NCI-H69 (cell line): ENCODE measurements around the gene NHS.
A peak's percentile ranks its signal among the peaks of the same experiment; 100 is the strongest.
"Not testable (repeated sequence)": the region's sequence is repeated elsewhere in the genome, so short reads cannot be mapped to it uniquely, and the experiment has no call there.

Experiments
- DNase-seq: peaks from one replicate; lab custom pipeline; 2025; lab: John Stamatoyannopoulos, UW

NHS gene

GRCh38 chrX:17496407-17496806, 121.4 kb downstream of the NHS start:
- no peak for DNase-seq

DNA sequence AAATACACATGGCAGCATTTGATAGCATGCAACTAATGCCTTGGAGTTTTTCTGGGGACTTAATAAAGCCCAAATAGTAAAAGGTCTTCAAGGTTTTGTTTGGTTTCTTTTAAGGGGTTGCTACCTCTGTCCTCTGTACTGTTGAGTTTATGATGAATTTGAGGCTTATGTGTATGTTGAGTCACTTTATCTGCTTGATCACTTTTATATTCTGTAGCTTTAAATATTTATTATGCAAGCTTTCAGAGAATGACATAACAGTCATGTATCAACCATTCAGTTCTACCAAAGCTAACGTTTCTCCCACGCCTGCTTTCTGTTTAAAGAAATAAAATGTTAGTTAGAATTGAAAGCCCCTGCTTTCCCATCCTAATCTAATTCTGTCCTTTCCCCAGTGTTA, 122.2 kb downstream of the NHS start:
- DNase-seq = no peak

DNA sequence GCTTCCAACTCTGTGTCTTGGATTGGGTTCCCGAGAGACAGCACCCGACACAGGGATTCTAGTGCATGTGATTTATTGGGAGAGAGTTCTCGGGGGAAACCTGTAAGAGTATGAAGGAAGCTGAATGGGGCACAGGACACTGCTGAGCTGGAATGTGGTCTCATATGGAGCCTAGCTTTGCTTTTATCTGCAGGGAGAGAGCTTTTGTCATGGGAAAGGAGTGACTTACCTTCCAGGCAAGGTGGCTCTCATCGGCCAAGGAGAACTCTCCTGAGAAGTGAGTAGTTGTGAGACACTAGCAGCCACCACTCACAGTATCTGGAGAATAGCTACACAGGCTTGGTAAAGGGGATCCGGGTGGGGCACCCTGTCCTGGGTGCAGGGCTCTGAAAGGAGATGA, 124.5 kb downstream of the NHS start:
- DNase-seq = no peak

DNA sequence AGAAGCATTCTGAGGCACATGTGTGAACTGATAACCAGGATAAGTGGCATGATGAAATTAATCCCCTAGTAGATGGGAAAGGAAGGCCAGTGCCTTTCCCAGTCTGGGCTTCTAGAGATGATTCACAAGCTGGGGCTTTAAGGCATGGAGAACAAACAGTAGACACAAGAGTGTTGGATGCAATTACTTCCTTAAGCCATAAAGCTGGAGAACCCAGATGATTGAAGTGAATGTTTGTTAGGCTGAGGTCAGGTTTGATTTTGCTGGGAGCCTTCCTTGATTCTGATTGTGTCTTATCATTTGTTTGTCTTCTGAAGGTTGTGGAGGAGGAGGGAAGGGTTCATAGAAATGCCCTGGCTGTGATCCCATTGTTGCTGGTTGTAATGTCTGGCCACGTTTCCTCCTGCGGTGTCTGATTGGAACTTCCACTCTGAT, 125.2 kb downstream of the NHS start:
- DNase-seq = peak; percentile 18

DNA sequence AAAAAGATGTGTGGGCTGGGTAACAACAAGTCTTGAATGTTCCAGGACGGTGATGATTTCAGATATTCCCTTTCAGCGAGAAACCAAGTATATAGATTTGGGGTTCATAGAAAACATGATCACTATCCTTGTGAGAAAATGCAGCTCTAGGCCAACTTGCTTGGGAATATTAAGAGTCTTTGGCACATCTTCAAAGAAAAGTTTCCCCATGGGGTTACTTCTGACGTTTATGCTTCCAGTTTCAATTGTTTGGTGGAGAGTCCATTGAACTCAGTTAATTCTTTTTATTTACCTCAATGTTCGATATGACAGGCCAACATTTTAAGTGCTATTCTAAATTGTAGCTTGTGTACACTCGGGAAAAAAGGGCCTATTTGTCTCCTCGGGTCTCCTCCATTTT, 126.7 kb downstream of the NHS start:
- DNase-seq = no peak

GRCh38 chrX:17506352-17506751, 131.4 kb downstream of the NHS start:
- DNase-seq = not testable (repeated sequence)

DNA sequence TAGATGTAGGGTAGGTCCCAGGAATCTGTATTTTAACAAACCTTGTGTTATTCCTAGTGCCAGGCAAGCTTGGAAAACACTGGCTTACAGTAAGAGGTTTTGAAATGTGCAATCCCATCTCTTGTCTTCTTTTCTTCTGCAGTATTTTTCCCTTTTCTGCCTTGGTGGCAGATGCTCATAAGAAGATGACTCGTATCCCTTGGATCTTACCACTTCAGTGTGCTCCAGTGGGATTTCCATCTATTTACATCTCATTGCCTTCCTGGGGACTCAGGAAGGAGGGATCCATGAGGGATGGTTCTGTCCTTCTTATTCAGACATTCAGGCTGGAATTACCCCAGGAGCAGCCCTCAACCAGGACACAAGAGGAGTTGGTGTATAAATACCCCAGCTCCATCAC, 136.6 kb downstream of the NHS start:
- no peak for DNase-seq

DNA sequence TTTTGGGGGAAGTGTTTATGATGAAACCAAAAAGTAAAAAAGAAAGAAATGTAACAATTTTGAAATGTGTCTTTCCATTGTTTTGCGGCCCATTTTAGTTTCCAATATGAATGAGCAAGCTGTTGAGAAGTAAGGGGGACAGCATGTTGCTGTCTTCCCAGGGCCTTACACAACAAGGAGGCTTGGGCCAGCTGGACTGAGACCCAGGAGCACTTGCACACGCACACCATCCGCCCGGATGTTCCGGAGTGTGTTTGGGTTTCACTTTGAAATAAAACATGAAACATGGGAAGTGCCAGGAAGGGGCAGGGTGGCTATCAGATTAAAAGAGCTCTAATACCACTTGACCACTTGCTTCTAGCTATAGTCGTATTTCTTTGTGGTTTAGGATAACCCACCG, 144.4 kb downstream of the NHS start:
- DNase-seq = no peak

- DNase-seq = no peak
Observed at GRCh38 chrX:17520016-17520615, 145.1 kb downstream of the NHS start.

- peak; percentile 77 for DNase-seq
Observed at GRCh38 chrX:17521871-17522693, 147.1 kb downstream of the NHS start.

GRCh38 chrX:17525266-17525665, 150.3 kb downstream of the NHS start:
- no peak for DNase-seq

GRCh38 chrX:17525762-17526555, 151.0 kb downstream of the NHS start:
- no peak for DNase-seq

DNA sequence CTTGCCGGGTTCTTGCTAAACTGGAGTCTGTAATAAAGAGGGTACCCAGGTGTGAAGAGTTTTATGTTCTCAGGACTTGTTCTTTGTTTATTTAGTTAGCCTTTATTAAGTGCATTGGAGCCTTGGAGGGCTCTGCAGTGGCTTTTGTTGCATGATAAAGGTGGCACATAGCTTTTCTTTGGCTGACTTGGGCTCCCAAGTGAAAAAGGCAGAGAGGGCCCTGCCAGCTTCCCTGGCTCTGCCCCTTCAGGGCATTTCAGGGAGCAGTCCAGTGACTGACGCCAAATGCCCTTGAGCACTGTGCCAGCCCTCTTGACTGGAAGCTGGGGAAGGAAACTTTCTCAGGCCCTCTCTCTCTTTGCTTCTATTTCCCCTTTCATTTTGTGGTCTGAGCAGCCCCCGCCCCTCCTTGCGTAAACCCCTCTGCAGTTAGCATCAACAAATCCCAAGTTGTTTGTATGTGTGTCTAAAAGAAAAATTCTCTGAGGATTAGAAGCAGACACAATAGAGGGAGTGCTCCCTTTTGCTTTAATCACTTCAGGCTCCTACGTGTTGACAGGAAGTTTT, 152.2 kb downstream of the NHS start:
- peak; percentile 41 for DNase-seq

DNA sequence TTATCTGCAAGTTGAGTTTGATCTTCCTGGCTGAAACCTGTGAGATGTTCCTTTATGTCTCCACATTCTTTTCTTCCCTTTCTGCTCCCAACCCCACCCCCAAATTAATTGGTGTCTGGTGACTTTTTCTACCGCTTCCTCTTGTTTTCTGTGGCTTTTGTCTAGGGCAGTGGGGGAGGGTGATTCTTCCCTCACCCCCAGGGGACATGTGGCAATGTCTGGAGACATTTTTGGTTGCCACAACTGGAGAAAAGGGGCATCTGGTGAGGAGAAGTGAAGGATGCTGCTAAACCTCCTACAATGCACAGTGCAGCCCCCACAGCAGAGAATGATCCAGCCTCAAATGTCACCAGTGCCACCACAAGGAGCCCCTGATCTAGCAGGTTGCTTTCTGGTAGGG, 152.9 kb downstream of the NHS start:
- peak; percentile 8 for DNase-seq

- DNase-seq = no peak
Observed at GRCh38 chrX:17529151-17529745, 154.2 kb downstream of the NHS start.

GRCh38 chrX:17531500-17531899, 156.5 kb downstream of the NHS start:
- DNase-seq = peak; percentile 5

DNA sequence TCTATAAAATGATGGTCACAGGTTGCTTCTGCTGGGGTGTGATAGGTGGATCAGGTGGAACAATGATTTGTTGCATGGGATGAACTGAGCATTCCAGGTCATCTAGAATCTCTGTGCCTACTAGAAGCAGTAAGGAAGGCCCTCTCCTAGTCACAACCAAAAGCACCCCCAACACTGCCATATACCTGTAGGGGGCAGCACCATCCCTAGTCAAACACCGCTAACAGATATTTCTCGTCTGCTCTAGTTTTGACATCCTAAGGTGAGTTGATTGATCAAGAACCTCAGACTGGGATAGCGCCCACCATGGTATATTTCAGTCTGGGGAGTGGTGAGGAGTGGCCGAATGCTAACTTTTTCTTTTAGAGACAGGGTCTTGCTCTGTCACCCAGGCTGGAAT, 160.2 kb downstream of the NHS start:
- DNase-seq = peak; percentile 60

GRCh38 chrX:17537723-17538243, 162.8 kb downstream of the NHS start:
- DNase-seq = peak; percentile 11

DNA sequence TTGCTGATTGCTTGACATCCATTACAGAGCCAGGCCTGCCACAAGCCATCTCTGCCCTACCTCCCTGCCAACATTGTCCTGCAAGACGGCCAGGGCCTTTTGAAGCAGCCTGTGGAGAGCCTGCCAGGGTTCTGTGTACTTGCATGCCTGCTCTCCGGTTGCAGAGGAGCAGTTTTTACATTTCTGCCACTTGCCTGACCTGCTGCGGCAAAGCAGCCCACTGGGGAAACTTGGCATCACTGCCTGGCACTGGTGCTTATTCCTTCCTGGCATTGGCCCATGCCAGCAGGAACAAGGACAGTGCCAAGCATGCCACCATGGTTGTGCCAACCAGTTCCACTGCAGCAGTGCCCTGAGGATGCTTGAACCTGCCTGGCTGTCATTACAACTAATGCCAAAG, 167.1 kb downstream of the NHS start:
- DNase-seq = no peak

DNA sequence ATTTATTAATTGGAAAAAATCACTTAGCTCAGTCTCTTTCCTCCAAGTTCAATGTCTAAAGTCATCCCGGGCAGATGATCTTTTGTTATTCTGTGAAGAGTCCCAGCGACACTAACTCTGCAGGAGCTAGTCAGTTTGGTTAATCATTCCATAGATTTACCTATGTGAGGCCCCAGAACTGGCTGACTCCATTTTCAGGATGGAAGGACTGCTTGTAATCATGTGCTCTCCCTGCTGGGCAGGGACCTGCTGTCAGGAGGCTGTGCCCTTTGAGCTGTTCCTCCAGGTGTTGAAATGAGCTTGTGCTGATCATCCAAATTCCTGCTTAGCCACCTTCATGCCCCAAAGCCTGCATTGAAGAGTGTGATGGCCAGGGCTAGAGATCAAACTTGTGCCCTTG, 169.8 kb downstream of the NHS start:
- DNase-seq = peak; percentile 10

GRCh38 chrX:17546356-17546755, 171.4 kb downstream of the NHS start:
- DNase-seq = no peak

DNA sequence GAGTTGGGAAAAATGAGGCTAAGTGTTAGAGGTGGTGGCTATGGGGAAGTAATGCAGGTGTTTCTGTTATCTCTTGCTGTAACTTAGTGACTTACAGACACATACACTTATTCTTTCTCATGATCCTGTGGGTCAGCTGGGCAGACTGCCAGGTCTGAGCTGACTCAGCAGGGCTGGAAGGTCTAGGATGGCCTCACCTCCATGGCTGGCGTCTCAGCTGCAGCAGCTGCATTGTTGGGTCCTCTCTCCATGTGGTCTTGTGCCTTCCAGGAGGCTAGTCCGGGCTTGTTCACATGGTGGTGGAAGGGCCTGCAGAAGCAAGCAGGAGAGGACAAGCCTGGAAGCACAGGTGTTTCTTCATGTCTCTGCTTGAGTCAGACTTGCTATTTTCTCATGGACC, 172.7 kb downstream of the NHS start:
- peak; percentile 83 for DNase-seq
